ENCODE results near the gene NAA40. TPM values are rescaled to one million over a fixed set of nuclear protein-coding genes. Genes with fewer than 3 reads are reported as not detected.

NAA40 gene
- total RNA-seq, 1 donor from 2014 or later: 48.2 TPM

DNA sequence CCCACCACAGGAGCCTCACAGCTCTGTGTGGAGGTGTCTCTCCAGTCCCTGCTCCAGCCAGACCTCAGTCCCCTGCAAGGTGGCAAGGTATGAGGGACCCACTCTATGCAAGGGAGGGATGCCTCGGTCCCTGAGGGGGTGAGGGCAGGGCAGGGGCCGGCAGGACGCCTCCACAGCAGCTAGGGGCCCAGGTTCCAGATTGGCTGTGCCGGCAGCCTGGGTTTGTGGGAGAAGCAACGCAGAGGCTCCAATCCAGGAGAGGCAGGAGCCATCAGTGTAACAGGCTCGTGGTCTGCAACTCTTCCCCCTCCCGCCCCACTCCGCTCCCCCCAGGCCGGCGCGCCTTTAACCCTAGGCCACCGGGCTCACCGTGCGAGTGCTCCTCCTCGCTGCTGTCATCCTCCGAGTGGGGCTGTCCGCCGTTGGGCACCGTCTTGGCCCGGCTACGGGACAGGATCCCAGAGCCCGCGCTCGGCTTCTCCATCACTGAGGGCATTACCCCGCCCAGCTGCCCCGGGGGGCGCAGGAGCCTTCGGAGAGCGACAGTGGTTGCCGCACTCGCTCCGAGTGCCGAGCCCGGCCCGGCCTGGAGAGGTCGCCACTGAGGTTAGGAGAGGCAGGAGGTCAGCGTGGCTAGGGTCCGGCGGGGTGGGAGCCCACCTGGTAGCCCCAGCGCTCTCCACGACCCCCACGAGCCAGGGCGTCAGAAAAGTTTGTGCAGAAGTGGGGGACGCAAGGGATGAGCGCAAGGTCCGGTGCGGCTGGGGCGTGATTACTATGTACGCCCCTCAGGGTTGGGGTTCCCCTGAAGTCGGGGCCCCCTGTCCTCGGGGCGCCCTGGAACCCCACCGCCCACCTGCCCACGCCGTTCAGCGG is 22.6 kb upstream of the NAA40 start:
- Mint-ChIP-seq H3K27ac (ENCODE audit: unreplicated experiment) (no peak overlapping the region), H3K27me3 (ENCODE audit: unreplicated experiment) (peaks cover 8% of the 10 kb centered on the region), H3K4me3 (ENCODE audit: unreplicated experiment) (peak overlapping the region; percentile 80), H3K4me1 (ENCODE audit: unreplicated experiment) (peaks cover 7% of the 10 kb centered on the region), H3K36me3 (ENCODE audit: low read depth, unreplicated experiment) (no peaks in the 10 kb centered on the region), H3K9me3 (ENCODE audit: unreplicated experiment) (no peaks in the 10 kb centered on the region)
- TF ChIP-seq, protein P1, sequence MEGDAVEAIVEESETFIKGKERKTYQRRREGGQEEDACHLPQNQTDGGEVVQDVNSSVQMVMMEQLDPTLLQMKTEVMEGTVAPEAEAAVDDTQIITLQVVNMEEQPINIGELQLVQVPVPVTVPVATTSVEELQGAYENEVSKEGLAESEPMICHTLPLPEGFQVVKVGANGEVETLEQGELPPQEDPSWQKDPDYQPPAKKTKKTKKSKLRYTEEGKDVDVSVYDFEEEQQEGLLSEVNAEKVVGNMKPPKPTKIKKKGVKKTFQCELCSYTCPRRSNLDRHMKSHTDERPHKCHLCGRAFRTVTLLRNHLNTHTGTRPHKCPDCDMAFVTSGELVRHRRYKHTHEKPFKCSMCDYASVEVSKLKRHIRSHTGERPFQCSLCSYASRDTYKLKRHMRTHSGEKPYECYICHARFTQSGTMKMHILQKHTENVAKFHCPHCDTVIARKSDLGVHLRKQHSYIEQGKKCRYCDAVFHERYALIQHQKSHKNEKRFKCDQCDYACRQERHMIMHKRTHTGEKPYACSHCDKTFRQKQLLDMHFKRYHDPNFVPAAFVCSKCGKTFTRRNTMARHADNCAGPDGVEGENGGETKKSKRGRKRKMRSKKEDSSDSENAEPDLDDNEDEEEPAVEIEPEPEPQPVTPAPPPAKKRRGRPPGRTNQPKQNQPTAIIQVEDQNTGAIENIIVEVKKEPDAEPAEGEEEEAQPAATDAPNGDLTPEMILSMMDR (IDR thresholded peaks at IDR 0.05; ENCODE audit: unreplicated experiment): peak; percentile 60
- peak; percentile 90 for DNase-seq (ENCODE audit: low spot score)

DNA sequence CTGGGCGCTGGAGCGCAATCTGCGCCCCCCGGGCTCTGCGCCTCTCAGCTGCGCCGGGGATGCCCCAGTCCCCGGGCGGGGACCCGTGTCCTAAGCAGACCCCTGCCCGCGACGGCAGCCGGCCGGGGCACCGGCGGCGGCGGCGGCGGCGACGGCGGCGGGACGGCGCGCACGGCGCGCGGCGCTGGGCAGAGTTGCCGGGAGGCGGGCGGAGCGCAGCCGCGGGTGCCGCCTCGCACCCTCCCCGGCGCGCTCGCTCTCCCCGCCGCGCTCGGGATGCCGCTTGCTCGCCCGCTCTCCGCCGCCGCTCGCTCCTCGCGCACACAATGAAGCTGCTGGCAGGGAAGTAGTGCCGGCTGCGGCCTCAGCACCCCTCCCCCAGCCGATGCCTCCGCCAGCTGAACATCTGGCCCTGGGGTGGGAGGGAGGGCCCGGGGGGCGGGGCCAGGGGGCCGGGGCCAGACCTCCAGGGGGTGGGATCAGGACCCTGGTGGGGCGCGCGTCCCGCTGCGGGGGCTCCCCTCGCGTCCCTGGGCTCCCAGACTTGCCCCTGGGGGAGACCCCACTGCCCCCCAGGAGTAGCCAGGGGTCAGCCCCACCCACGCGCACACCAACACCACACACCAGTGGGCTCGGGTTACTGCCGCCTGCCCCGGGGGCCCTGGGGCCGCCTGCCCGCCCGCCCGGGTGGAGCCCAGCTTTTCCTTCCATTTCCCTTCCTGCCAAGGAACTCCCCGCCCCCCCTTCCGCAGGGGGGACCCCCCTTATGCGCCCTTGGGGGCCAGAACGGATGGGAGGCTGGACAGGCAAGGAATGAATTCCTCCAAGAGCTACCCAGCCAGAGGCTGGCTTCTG is 21.7 kb upstream of the NAA40 start, which contains the start of gene RCOR2:
RCOR2 (minus strand) TSS at position 328 of the 855 bp plus-strand sequence. CDS start 708 bp downstream, outside the sequence.
- H3K27ac Mint-ChIP-seq (ENCODE audit: unreplicated experiment): no peak within 1 kb of the TSS
- peak; percentile 82 for DNase-seq (ENCODE audit: low spot score)
- peaks cover 10% of the 10 kb centered on the region for H3K27me3 Mint-ChIP-seq (ENCODE audit: unreplicated experiment)
- no peaks in the 10 kb centered on the region for H3K9me3 Mint-ChIP-seq (ENCODE audit: unreplicated experiment)
- peak within 1 kb of the TSS; percentile 80 for H3K4me3 Mint-ChIP-seq (ENCODE audit: unreplicated experiment)
- H3K36me3 Mint-ChIP-seq (ENCODE audit: low read depth, unreplicated experiment): peaks cover 2% of the 10 kb centered on the region
- peaks cover 7% of the 10 kb centered on the region for H3K4me1 Mint-ChIP-seq (ENCODE audit: unreplicated experiment)
- TF ChIP-seq, protein P1 (IDR thresholded peaks at IDR 0.05; ENCODE audit: unreplicated experiment): no peak

DNA sequence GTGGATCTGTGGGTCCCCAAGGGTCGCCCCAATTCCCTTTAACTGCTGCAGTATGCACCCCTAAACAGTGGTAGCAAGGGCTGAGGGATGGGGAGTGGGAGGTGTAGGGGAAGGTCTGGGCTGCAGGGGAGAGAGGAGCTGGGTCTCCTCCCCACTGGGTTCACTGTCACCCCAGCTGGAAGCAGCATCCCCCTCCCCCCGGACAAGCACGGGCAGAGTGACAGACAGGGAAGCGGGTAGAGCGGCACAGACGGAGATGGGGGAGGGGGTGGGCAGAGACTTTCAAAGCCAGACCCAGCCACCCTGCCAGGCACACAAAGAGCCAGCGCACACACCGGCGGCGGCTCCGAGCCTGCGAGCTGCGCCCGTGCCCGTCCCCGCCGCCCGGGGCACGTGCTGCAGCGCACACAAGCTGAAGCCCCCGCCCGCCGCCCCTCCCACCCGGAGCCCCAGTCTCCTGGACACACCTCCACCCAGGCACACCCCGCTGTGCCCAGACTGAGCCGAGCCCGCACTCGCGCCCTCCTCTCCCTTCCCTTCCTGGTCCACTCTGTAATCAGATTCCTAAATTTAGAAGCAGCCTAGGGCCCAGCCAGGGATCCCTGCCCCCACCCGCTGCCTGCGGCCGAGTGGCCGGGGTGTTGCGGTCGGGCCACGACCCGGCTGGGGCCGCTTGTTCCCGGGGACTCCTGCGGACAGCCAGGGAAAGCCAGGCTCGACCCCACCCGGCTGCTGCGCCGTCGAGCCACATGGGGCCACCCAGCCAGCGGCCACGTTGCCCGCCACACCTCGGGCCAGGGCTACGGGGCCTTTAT is 20.9 kb upstream of the NAA40 start:
- H3K4me3 Mint-ChIP-seq (ENCODE audit: unreplicated experiment): peak overlapping the region; percentile 69
- DNase-seq (ENCODE audit: low spot score): peak; percentile 34
- peaks cover 7% of the 10 kb centered on the region for H3K27me3 Mint-ChIP-seq (ENCODE audit: unreplicated experiment)
- no peak overlapping the region for H3K27ac Mint-ChIP-seq (ENCODE audit: unreplicated experiment)
- peaks cover 7% of the 10 kb centered on the region for H3K4me1 Mint-ChIP-seq (ENCODE audit: unreplicated experiment)
- H3K36me3 Mint-ChIP-seq (ENCODE audit: low read depth, unreplicated experiment): peaks cover 5% of the 10 kb centered on the region
- no peaks in the 10 kb centered on the region for H3K9me3 Mint-ChIP-seq (ENCODE audit: unreplicated experiment)
- TF ChIP-seq, protein P1 (IDR thresholded peaks at IDR 0.05; ENCODE audit: unreplicated experiment): no peak

DNA sequence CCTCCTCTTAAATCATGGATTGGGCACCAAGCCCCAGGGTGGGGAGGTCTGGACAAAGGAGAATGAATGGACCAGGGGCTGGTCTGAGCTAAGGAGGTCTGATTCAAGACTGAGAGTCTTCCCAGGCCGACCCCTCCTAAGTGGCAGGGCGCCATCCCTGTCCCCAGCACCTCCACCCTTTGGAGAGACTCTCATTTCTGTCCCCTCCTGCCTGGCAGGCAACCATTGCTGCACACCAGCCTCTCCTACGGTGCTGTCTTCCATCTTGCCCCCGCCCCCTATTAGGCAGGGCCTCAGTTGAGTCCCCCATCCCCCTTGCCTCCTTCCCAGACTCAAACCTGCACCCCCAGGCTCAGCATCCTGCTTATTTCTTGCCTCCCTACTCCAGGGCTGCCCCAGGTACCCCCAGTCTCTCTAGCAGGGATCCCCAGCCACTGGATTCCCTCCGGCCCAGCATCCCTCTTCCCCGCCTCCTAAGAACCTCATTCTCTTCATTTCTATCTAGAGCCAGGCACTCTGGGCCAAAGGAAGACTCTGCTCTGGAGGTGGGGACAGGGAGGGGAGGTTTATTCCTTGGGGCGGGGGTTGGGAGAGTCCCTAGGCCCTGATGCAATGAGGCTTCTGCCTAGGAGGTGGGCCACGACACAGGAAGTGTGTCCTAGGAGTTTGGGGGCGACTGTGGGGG is 20.2 kb upstream of the NAA40 start:
- TF ChIP-seq, protein P1 (IDR thresholded peaks at IDR 0.05; ENCODE audit: unreplicated experiment): no peak
- Mint-ChIP-seq H3K4me3 (ENCODE audit: unreplicated experiment) (peak overlapping the region; percentile 65), H3K4me1 (ENCODE audit: unreplicated experiment) (peaks cover 7% of the 10 kb centered on the region), H3K36me3 (ENCODE audit: low read depth, unreplicated experiment) (peaks cover 5% of the 10 kb centered on the region), H3K27me3 (ENCODE audit: unreplicated experiment) (peaks cover 9% of the 10 kb centered on the region), H3K9me3 (ENCODE audit: unreplicated experiment) (no peaks in the 10 kb centered on the region), H3K27ac (ENCODE audit: unreplicated experiment) (no peak overlapping the region)
- DNase-seq (ENCODE audit: low spot score): no peak

Data from endothelial cell (in vitro differentiated cells).